HepG2 (cell line): ENCODE measurements around the gene ITGB5. TPM values are rescaled to one million over a fixed set of nuclear protein-coding genes. Genes with fewer than 3 reads are reported as not detected.

Experiments
- KMT2A ChIP-seq: sonication (generic); formaldehyde crosslinking; IDR thresholded peaks from 2 replicates; pipeline ENCODE4 v1.4.0; 2020; ENCODE audit warnings: missing genetic modification reagents
- ZBTB49 ChIP-seq: sonication (generic); formaldehyde crosslinking; IDR thresholded peaks from 2 replicates; pipeline ENCODE4 v1.4.0; 2020; ENCODE audit warnings: missing genetic modification reagents, borderline replicate concordance
- ZNF292 ChIP-seq: sonication (generic); formaldehyde crosslinking; IDR thresholded peaks from 2 replicates; pipeline ENCODE4 v1.8.1; 2022; ENCODE audit warnings: mild to moderate bottlenecking, low read depth, missing genetic modification reagents, borderline replicate concordance
- ZNF44 ChIP-seq: sonication (generic); formaldehyde crosslinking; IDR thresholded peaks from 2 replicates; pipeline ENCODE4 v1.5.1; 2020; ENCODE audit warnings: mild to moderate bottlenecking, missing genetic modification reagents
- ZNF614 ChIP-seq: IDR thresholded peaks from 2 replicates; pipeline ENCODE4 v1.6.1; 2018; ENCODE audit warnings: missing biosample characterization, missing genetic modification reagents, inconsistent platforms, borderline replicate concordance
- ZNF724P ChIP-seq: sonication (generic); formaldehyde crosslinking; IDR thresholded peaks from 2 replicates; pipeline ENCODE4 v1.8.0; 2022; ENCODE audit warnings: missing genetic modification reagents, borderline replicate concordance
- ZNF749 ChIP-seq: sonication (generic); formaldehyde crosslinking; IDR thresholded peaks from 2 replicates; pipeline ENCODE4 v1.8.0; 2022; ENCODE audit warnings: mild to moderate bottlenecking, missing genetic modification reagents, moderate library complexity, borderline replicate concordance
- polyA plus RNA-seq, 8 experiments: library from polyadenylated mRNA; depleted of rRNA in 3 of 8; stranded (reverse) in 7 of 8; unstranded in 1 of 8; fragments of >200 nt; fragmentation: Illumina TruSeq in 4 of 8; extraction: Trizol in 4 of 8; gene quantifications; 2 replicates each; pipeline versions ENCODE4 v1.2.1 to v1.2.3, GENCODE V29; 2011 to 2016; ENCODE audit warnings: low read depth in 4 of 8, missing spikeins in 1 of 8, mixed read lengths in 1 of 8; ENCODE audit not compliant: insufficient read depth in 1 of 8
- total RNA-seq, 5 experiments: library from RNA; depleted of rRNA; stranded (reverse); fragments of >200 nt; fragmentation: Illumina TruSeq; extraction: Trizol; gene quantifications; 2 replicates each; pipeline ENCODE4 v1.2.3, GENCODE V29; 2016; ENCODE audit warnings: low read depth in 1 of 5
- TF ChIP-seq, protein P1 (sequence below): sonication (generic); formaldehyde crosslinking; IDR thresholded peaks from 2 replicates; pipeline ENCODE4 v1.5.0; 2020; ENCODE audit warnings: mild to moderate bottlenecking, missing genetic modification reagents, borderline replicate concordance
- TF ChIP-seq, protein P2 (sequence below): sonication (generic); formaldehyde crosslinking; IDR thresholded peaks from 2 replicates; pipeline ENCODE4 v1.4.0; 2020; ENCODE audit warnings: missing genetic modification reagents

ITGB5 gene
- total and polyA plus RNA-seq, 2 of the 13 experiments (the other 11 are each of a cell fraction or from before 2014, with no cell fraction given) = 74.1 to 343 TPM

- TF ChIP-seq, protein P1, sequence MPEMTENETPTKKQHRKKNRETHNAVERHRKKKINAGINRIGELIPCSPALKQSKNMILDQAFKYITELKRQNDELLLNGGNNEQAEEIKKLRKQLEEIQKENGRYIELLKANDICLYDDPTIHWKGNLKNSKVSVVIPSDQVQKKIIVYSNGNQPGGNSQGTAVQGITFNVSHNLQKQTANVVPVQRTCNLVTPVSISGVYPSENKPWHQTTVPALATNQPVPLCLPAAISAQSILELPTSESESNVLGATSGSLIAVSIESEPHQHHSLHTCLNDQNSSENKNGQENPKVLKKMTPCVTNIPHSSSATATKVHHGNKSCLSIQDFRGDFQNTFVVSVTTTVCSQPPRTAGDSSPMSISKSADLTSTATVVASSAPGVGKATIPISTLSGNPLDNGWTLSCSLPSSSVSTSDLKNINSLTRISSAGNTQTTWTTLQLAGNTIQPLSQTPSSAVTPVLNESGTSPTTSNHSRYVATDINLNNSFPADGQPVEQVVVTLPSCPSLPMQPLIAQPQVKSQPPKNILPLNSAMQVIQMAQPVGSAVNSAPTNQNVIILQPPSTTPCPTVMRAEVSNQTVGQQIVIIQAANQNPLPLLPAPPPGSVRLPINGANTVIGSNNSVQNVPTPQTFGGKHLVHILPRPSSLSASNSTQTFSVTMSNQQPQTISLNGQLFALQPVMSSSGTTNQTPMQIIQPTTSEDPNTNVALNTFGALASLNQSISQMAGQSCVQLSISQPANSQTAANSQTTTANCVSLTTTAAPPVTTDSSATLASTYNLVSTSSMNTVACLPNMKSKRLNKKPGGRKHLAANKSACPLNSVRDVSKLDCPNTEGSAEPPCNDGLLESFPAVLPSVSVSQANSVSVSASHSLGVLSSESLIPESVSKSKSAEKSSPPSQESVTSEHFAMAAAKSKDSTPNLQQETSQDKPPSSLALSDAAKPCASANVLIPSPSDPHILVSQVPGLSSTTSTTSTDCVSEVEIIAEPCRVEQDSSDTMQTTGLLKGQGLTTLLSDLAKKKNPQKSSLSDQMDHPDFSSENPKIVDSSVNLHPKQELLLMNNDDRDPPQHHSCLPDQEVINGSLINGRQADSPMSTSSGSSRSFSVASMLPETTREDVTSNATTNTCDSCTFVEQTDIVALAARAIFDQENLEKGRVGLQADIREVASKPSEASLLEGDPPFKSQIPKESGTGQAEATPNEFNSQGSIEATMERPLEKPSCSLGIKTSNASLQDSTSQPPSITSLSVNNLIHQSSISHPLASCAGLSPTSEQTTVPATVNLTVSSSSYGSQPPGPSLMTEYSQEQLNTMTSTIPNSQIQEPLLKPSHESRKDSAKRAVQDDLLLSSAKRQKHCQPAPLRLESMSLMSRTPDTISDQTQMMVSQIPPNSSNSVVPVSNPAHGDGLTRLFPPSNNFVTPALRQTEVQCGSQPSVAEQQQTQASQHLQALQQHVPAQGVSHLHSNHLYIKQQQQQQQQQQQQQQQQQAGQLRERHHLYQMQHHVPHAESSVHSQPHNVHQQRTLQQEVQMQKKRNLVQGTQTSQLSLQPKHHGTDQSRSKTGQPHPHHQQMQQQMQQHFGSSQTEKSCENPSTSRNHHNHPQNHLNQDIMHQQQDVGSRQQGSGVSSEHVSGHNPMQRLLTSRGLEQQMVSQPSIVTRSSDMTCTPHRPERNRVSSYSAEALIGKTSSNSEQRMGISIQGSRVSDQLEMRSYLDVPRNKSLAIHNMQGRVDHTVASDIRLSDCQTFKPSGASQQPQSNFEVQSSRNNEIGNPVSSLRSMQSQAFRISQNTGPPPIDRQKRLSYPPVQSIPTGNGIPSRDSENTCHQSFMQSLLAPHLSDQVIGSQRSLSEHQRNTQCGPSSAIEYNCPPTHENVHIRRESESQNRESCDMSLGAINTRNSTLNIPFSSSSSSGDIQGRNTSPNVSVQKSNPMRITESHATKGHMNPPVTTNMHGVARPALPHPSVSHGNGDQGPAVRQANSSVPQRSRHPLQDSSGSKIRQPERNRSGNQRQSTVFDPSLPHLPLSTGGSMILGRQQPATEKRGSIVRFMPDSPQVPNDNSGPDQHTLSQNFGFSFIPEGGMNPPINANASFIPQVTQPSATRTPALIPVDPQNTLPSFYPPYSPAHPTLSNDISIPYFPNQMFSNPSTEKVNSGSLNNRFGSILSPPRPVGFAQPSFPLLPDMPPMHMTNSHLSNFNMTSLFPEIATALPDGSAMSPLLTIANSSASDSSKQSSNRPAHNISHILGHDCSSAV (CRISPR knock-in tag) = no peak
- TF ChIP-seq ZNF724P (CRISPR knock-in tag) (peak; percentile 96), ZNF292 (peak; percentile 49; the same call in 1 of the 2 replicates), ZNF614 (CRISPR knock-in tag) (peak; percentile 71), KMT2A (CRISPR knock-in tag) (no peak), ZNF749 (CRISPR knock-in tag) (peak; percentile 47; the same call in 1 of the 2 replicates), ZBTB49 (CRISPR knock-in tag) (peak; percentile 2; the same call in 1 of the 2 replicates), ZNF44 (CRISPR knock-in tag) (no peak)
- TF ChIP-seq, protein P2, sequence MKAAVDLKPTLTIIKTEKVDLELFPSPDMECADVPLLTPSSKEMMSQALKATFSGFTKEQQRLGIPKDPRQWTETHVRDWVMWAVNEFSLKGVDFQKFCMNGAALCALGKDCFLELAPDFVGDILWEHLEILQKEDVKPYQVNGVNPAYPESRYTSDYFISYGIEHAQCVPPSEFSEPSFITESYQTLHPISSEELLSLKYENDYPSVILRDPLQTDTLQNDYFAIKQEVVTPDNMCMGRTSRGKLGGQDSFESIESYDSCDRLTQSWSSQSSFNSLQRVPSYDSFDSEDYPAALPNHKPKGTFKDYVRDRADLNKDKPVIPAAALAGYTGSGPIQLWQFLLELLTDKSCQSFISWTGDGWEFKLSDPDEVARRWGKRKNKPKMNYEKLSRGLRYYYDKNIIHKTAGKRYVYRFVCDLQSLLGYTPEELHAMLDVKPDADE (CRISPR knock-in tag) = no peak; the same call in 1 of the 2 replicates
Observed at GRCh38 chr3:124834723-124835718, 52.1 kb downstream of the ITGB5 start (continued).
